Spinal cord (tissue), 10 donors: ENCODE results near the gene NETO2. TPM values are rescaled to one million over a fixed set of nuclear protein-coding genes. Genes with fewer than 3 reads are reported as not detected.

Experiments
- DNase-seq, 6 donors: peaks; one replicate each; pipeline versions ENCODE4 v3.0.0 to v3.0.0-alpha.2; 2013 to 2015; ENCODE audit warnings: low spot score in 6 of 6, low read depth in 4 of 6
- H3K27ac ChIP-seq: one replicate; pipeline ENCODE4 v1.5.1; 2013; ENCODE audit warnings: low read depth, low read length, control low read depth
- H3K27me3 ChIP-seq: one replicate; pipeline ENCODE4 v1.6.1; 2013; ENCODE audit warnings: low read length; ENCODE audit not compliant: control insufficient read depth, insufficient read depth
- H3K36me3 ChIP-seq: one replicate; pipeline ENCODE4 v1.6.1; 2013; ENCODE audit warnings: low read length; ENCODE audit not compliant: control insufficient read depth, insufficient read depth
- H3K4me1 ChIP-seq: one replicate; pipeline ENCODE4 v1.6.1; 2013; ENCODE audit warnings: low read length; ENCODE audit not compliant: control insufficient read depth, insufficient read depth
- H3K4me3 ChIP-seq: one replicate; pipeline ENCODE4 v1.5.1; 2013; ENCODE audit warnings: low read depth, low read length, control low read depth
- H3K9me3 ChIP-seq: one replicate; pipeline ENCODE4 v1.6.1; 2013; ENCODE audit warnings: low read length; ENCODE audit not compliant: control insufficient read depth, insufficient read depth
- WGBS: methylation state at CpG from one replicate; pipeline ENCODE4 v1.1.5; 2013; ENCODE audit warnings: missing lambda C conversion rate; ENCODE audit not compliant: insufficient coverage; 5-methylcytosine and 5-hydroxymethylcytosine counted together
- polyA plus RNA-seq, 2 donors: library from polyadenylated mRNA; unstranded; fragments of 120-200 nt; gene quantifications; one replicate each; pipeline ENCODE4 v1.2.1, GENCODE V29; 2013; ENCODE audit not compliant: insufficient read length in 2 of 2
- total RNA-seq, 2 donors: library from RNA; depleted of rRNA in 1 of 2; stranded (reverse); fragments of 120-200 nt in 1 of 2; fragments of >200 nt in 1 of 2; gene quantifications; one replicate each; pipeline versions ENCODE4 v1.2.3 to v1.2.4, GENCODE V29; 2013 to 2014
- donor health status: healthy.

NETO2 gene
- total and polyA plus RNA-seq, 4 donors: 24.7 to 56.2 (median 48.2) TPM

DNA sequence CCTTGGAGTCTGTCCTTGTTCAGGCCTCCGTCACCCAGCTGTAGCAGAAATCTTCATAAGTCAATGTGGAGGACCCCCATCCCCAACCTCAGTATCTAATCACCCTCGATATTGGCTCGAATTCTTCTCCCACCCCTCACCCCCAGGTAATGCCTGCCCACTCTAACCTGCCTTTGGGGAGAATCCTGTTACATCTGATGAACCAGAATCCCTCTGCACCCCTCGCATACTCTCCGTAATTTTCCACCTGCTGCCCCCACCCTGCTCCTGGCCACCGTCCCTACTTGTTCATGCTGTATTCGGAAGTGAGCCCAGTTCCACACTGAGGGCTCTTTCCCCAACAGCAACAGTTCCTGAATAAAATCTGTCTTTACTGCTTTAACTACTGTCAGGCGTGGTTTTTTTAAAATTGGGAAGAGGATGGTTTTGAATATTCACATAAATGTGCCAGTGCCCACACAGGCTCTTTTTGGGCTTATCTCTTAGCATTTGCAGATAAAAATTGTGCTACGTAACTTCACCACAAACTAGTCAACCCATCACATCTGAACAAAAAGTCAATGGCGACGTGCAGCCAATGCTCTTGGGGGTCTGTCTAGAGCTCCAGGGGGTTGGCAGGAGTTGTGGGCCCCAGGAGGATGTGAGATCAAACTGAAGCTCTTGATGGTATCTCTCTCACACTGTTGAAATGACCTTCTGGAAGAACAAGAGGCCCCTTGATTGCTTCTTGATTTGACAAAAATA, 73.7 kb downstream of the NETO2 start:
- 97% methylated on average over 3 of the region's 11 CpGs for WGBS
- H3K27ac ChIP-seq: no peak overlapping the region
- peak in 1 of 6 donors; percentile 30 for DNase-seq

DNA sequence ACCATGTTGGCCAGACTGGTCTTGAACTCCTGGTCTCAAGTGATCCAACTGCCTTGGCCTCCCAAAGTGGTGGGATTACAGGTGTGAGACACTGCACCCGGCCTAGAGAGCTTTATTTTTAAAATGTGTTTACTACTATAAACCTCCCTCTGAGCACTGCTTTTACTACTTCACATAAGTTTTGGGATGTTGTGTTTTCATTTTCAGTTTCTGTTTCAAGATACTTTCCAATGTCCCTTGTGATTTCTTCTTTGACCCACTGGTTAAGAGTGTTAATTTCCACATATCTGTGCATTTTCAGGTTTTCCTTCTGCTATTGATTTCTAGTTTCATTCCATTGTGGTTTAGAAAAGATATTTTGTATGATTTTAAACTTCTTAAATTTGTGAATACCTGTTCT, 74.4 kb downstream of the NETO2 start:
- H3K9me3 ChIP-seq: no peaks in the 10 kb centered on the region
- no CpG with 5 or more reads among the region's 1 CpG for WGBS
- no peak for DNase-seq
- no peaks in the 10 kb centered on the region for H3K27me3 ChIP-seq
- H3K4me3 ChIP-seq: no peak overlapping the region
- no peaks in the 10 kb centered on the region for H3K36me3 ChIP-seq
- H3K27ac ChIP-seq: no peak overlapping the region
- H3K4me1 ChIP-seq: peaks cover 8% of the 10 kb centered on the region

More for the DNA sequence above, 73.7 kb downstream of the NETO2 start:
- H3K9me3 ChIP-seq: no peaks in the 10 kb centered on the region
- no peaks in the 10 kb centered on the region for H3K36me3 ChIP-seq
- H3K4me1 ChIP-seq: peaks cover 8% of the 10 kb centered on the region
- no peak overlapping the region for H3K4me3 ChIP-seq
- no peaks in the 10 kb centered on the region for H3K27me3 ChIP-seq

DNA sequence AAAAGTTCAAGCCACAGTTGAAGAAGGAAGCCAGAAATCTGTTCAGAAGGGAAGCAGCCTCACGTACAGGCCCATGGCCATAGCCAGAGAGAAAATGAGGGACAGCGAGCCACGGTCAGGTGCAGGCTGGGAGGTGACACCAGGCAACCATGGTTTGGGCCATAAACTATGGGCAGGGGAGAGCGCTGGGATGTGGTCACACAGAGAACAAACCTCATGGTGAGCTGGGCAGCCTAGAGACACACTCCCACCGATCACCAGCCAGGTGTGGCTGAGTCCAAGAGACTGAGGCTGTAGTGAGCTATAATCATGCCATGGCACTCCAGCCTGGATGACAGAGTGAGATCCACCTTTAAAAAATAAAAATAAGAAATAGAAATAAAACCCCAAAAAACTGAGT, 76.5 kb downstream of the NETO2 start:
- H3K4me3 ChIP-seq: no peak overlapping the region
- H3K27me3 ChIP-seq: no peaks in the 10 kb centered on the region
- peaks cover 4% of the 10 kb centered on the region for H3K4me1 ChIP-seq
- no peak overlapping the region for H3K27ac ChIP-seq
- no peaks in the 10 kb centered on the region for H3K36me3 ChIP-seq
- no peak for DNase-seq
- WGBS: 95% methylated on average over 4 of the region's 5 CpGs
- no peaks in the 10 kb centered on the region for H3K9me3 ChIP-seq

GRCh38 chr16:47065766-47066688, 77.7 kb downstream of the NETO2 start:
- WGBS: 21% methylated on average over 8 of the region's 13 CpGs
- peaks cover 4% of the 10 kb centered on the region for H3K4me1 ChIP-seq
- no peaks in the 10 kb centered on the region for H3K9me3 ChIP-seq
- DNase-seq: no peak
- no peaks in the 10 kb centered on the region for H3K27me3 ChIP-seq
- H3K36me3 ChIP-seq: no peaks in the 10 kb centered on the region
- H3K4me3 ChIP-seq: no peak overlapping the region
- H3K27ac ChIP-seq: no peak overlapping the region

DNA sequence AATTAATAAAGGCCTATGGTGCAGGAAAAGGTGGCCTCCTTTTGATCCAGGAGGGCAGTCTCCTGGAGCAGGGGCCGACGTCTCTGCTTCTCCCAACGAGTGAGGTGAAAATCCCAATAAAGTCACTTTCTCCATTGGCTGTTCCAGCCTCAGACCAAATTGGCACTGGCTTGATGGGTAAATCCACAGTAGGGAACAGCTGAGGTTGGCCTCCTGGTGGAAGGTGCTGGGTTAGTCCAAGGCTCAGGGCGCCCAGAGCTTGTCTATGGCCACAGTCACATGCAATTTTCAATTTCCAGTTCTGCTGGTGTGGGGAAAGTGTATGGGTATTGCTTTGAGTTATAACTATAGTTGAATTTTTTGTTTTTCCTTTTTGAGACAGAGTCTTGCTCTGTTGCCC, 79.0 kb downstream of the NETO2 start:
- Histone ChIP-seq H3K4me1 (peaks cover 4% of the 10 kb centered on the region), H3K4me3 (no peak overlapping the region), H3K27me3 (no peaks in the 10 kb centered on the region), H3K9me3 (no peaks in the 10 kb centered on the region), H3K27ac (no peak overlapping the region), H3K36me3 (no peaks in the 10 kb centered on the region)
- WGBS: 100% methylated on average over 1 of the region's 4 CpGs
- DNase-seq: no peak

DNA sequence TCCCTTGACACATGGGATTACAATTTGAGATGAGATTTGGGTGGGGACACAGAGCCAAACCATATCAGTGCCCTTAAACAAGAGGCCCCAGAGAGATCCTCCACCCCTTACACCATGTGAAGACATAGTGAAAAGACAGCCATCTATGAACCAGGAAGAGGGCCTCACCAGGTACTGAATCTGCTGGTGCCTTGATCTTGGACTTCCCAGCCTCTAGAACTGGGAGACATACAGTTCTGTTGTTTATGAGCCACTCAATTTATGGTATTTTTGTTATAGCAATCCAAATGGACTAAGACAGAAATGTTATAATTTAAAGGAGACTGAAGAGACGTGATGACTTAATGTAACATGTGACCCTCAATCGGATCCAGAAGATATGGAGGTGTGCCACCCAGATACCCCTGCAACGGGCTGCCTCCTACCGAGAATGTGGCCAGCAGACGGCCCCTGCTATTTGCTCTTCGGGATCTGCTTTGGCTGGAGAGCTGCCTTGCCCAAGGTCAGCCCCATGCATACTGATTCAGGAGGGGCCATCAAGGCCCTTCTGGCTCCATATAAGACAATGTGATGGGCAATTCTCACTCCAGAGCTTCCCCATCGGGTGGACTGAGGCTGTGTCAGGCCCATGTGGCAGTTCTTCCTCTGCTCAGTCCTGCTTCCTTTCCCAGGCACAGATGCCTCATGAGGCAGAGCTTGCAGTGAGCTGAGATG, 80.6 kb downstream of the NETO2 start:
- Histone ChIP-seq H3K9me3 (no peaks in the 10 kb centered on the region), H3K27me3 (no peaks in the 10 kb centered on the region), H3K36me3 (no peaks in the 10 kb centered on the region), H3K4me1 (peaks cover 4% of the 10 kb centered on the region), H3K4me3 (no peak overlapping the region), H3K27ac (no peak overlapping the region)
- no peak for DNase-seq
- WGBS: 97% methylated on average over 7 of the region's 7 CpGs

GRCh38 chr16:47061204-47061603, 82.5 kb downstream of the NETO2 start:
- Histone ChIP-seq H3K9me3 (no peaks in the 10 kb centered on the region), H3K4me1 (peaks cover 4% of the 10 kb centered on the region), H3K27ac (no peak overlapping the region), H3K36me3 (no peaks in the 10 kb centered on the region), H3K27me3 (no peaks in the 10 kb centered on the region), H3K4me3 (no peak overlapping the region)
- DNase-seq: no peak
- WGBS: 85% methylated on average over 11 of the region's 12 CpGs

- Histone ChIP-seq H3K4me3 (no peak overlapping the region), H3K9me3 (no peaks in the 10 kb centered on the region), H3K27me3 (no peaks in the 10 kb centered on the region), H3K4me1 (peaks cover under 1% of the 10 kb centered on the region), H3K27ac (no peak overlapping the region), H3K36me3 (no peaks in the 10 kb centered on the region)
- DNase-seq: no peak
- 93% methylated on average over 3 of the region's 3 CpGs for WGBS
Measured at GRCh38 chr16:47060596-47060995, 83.1 kb downstream of the NETO2 start.

- Histone ChIP-seq H3K9me3 (no peaks in the 10 kb centered on the region), H3K27ac (no peak overlapping the region), H3K27me3 (no peaks in the 10 kb centered on the region), H3K4me1 (no peaks in the 10 kb centered on the region), H3K36me3 (peaks cover 3% of the 10 kb centered on the region), H3K4me3 (no peak overlapping the region)
- WGBS: 100% methylated on average over 2 of the region's 7 CpGs
- DNase-seq: no peak
Measured at GRCh38 chr16:47059991-47060390, 83.8 kb downstream of the NETO2 start.
